GM19397 (cell line): ENCODE data around the gene GPR78.
"Not testable (repeated sequence)": the region's sequence is repeated elsewhere in the genome, so short reads cannot be mapped to it uniquely, and the experiment has no call there.

Experiments used
- ATAC-seq: cut with Tn5 transposase; IDR thresholded peaks from one replicate; pipeline ENCODE4 v1.9.1; 2021; ENCODE audit warnings: mild to moderate bottlenecking, moderate library complexity; ENCODE audit not compliant: unreplicated experiment

The GPR78 gene

GRCh38 chr4:8614365-8615193 lies 34.4 kb downstream of the GPR78 start:
- ATAC-seq, result no peak

GRCh38 chr4:8615366-8615765 lies 35.2 kb downstream of the GPR78 start:
- ATAC-seq, result no peak

GRCh38 chr4:8615921-8616787 lies 36.0 kb downstream of the GPR78 start:
- ATAC-seq, result no peak

- ATAC-seq, result no peak
These were observed 36.6 kb downstream of the GPR78 start for GRCh38 chr4:8616831-8617230.

GRCh38 chr4:8617486-8618040 lies 37.4 kb downstream of the GPR78 start:
- ATAC-seq, result no peak

- ATAC-seq, result no peak
These were observed 38.2 kb downstream of the GPR78 start for GRCh38 chr4:8618421-8618820.

- no peak for ATAC-seq
These were observed 38.9 kb downstream of the GPR78 start for GRCh38 chr4:8618961-8619720.

- not testable (repeated sequence) for ATAC-seq
These were observed 40.9 kb downstream of the GPR78 start for GRCh38 chr4:8621135-8621534.

- ATAC-seq, result not testable (repeated sequence)
These were observed 44.5 kb downstream of the GPR78 start for GRCh38 chr4:8624601-8625272.

GRCh38 chr4:8630240-8630905 lies 50.2 kb downstream of the GPR78 start:
- ATAC-seq, result not testable (repeated sequence)

- not testable (repeated sequence) for ATAC-seq
These were observed 51.7 kb downstream of the GPR78 start for GRCh38 chr4:8631896-8632295.

GRCh38 chr4:8634773-8635172 lies 54.6 kb downstream of the GPR78 start:
- ATAC-seq, result not testable (repeated sequence)

- not testable (repeated sequence) for ATAC-seq
These were observed 55.8 kb downstream of the GPR78 start for GRCh38 chr4:8635897-8636554.
